Left kidney (tissue), 2 donors: ENCODE measurements around the gene LYZ. TPM values are rescaled to one million over a fixed set of nuclear protein-coding genes. Genes with fewer than 3 reads are reported as not detected.

Experiments
- DNase-seq: peaks from one replicate; pipeline ENCODE4 v3.0.0-alpha.2; 2013
- polyA plus RNA-seq: library from polyadenylated mRNA; unstranded; fragments of 120-200 nt; gene quantifications from one replicate; pipeline ENCODE4 v1.2.1, GENCODE V29; 2013; ENCODE audit not compliant: insufficient read length

LYZ gene
- polyA plus RNA-seq, 1 donor = 19.5 TPM

GRCh38 chr12:69385038-69385437, 36.9 kb downstream of the LYZ start:
- DNase-seq = no peak

- DNase-seq = no peak
Observed at GRCh38 chr12:69386921-69387320, 38.7 kb downstream of the LYZ start.

- peak; percentile 39 for DNase-seq
Observed at GRCh38 chr12:69388371-69388770, 40.2 kb downstream of the LYZ start.

- DNase-seq = no peak
Observed at GRCh38 chr12:69389831-69390230, 41.6 kb downstream of the LYZ start.

GRCh38 chr12:69392179-69392928, 44.2 kb downstream of the LYZ start:
- DNase-seq = no peak

GRCh38 chr12:69396041-69396440, 47.9 kb downstream of the LYZ start:
- no peak for DNase-seq

GRCh38 chr12:69396963-69397362, 48.8 kb downstream of the LYZ start:
- DNase-seq = no peak

GRCh38 chr12:69397978-69398377, 49.8 kb downstream of the LYZ start:
- no peak for DNase-seq

GRCh38 chr12:69401940-69402339, 53.8 kb downstream of the LYZ start:
- no peak for DNase-seq

Other genes with a start within 250 kb of the LYZ start
- gene CPSF6, start 108.8 kb upstream of the LYZ start, polyA plus RNA-seq = 137 TPM
- 35.6 TPM for gene YEATS4, start 11.4 kb downstream of the LYZ start, polyA plus RNA-seq
- gene FRS2, start 122.0 kb downstream of the LYZ start, polyA plus RNA-seq = 46.4 TPM
- 288 TPM for gene CCT2, start 237.1 kb downstream of the LYZ start, polyA plus RNA-seq